Measurements from ENCODE around the gene NPC1L1. TPM values are rescaled to one million over a fixed set of nuclear protein-coding genes. Genes with fewer than 3 reads are reported as not detected.

The NPC1L1 gene
- total and polyA plus RNA-seq, 2 donors (not counting 1 experiment from before 2014, with no cell fraction given) = 0.07 TPM; not detected in 1

- H3K79me2 ChIP-seq (ENCODE audit: control insufficient read depth, insufficient read depth, low read length) = peaks cover 33% of the 10 kb centered on the region
- ATAC-seq (ENCODE audit: low read depth) (no peak), DNase-seq (no peak)
- peaks cover 28% of the 10 kb centered on the region for H4K20me1 ChIP-seq (ENCODE audit: control insufficient read depth, insufficient read depth, low read length, poor library complexity, severe bottlenecking)
- no peak overlapping the region for H3K4me3 ChIP-seq (ENCODE audit: control extremely low read depth in 1 of 5, extremely low read depth in 1 of 5, insufficient read depth in 1 of 5, low read depth in 2 of 5, low read length in 4 of 5)
- H3K4me2 ChIP-seq (replicated peaks; ENCODE audit: low read depth, low read length, poor library complexity, severe bottlenecking) = no peak overlapping the region
- H3K9me3 Mint-ChIP-seq (ENCODE audit: insufficient read depth) = no peaks in the 10 kb centered on the region
- TF ChIP-seq CTCF (IDR thresholded peaks at IDR 0.05) = no peak
- TF ChIP-seq EZH2 (IDR thresholded peaks at IDR 0.05; ENCODE audit: borderline replicate concordance, insufficient read depth, low read depth, low read length, poor library complexity, severe bottlenecking) = no peak
- no peak overlapping the region for H3K9ac ChIP-seq (ENCODE audit: low read length)
- no peak overlapping the region for H3K27ac ChIP-seq (ENCODE audit: low read length in 2 of 2)
- no peaks in the 10 kb centered on the region for H3K27me3 Mint-ChIP-seq
- peaks cover 18% of the 10 kb centered on the region for H3K4me1 Mint-ChIP-seq
- H3K27ac Mint-ChIP-seq = no peak overlapping the region
- peaks cover 12 to 17% of the 10 kb centered on the region in 2 donors for H3K4me1 ChIP-seq (ENCODE audit: control insufficient read depth in 2 of 2, insufficient read depth in 2 of 2, low read length in 2 of 2)
- H3K36me3 ChIP-seq (replicated peaks in 1 of 2; ENCODE audit: control extremely low read depth in 1 of 2, control insufficient read depth in 1 of 2, extremely low read depth in 1 of 2, insufficient read depth in 2 of 2, low read length in 1 of 2) = peaks cover 6 to 85% of the 10 kb centered on the region in 2 experiments
- no peak overlapping the region for H2AFZ ChIP-seq (ENCODE audit: insufficient read depth, low read depth, low read length, poor library complexity, severe bottlenecking)
- POLR2A ChIA-PET = no interaction called here
- no peaks in the 10 kb centered on the region for H3K27me3 ChIP-seq (replicated peaks in 1 of 4; ENCODE audit: control extremely low read depth in 1 of 4, control insufficient read depth in 3 of 4, insufficient read depth in 4 of 4, low read length in 3 of 4)
- peaks cover 0 to 1% (median 0%) of the 10 kb centered on the region in 3 donors for H3K9me3 ChIP-seq (ENCODE audit: control extremely low read depth in 1 of 3, control insufficient read depth in 2 of 3, insufficient read depth in 1 of 3, low read length in 2 of 3)
- intact Hi-C loops (cut with micrococcal nuclease) = no loop called here
- CTCF ChIA-PET = interaction anchor here (1.4 kb wide), 1 partner anchor 19 kb away, joined by 3 read pairs; no protein-coding TSS in a partner anchor
- H3K4me3 Mint-ChIP-seq = no peak overlapping the region
- WGBS (ENCODE audit: insufficient coverage) = 95% methylated on average over 14 of the region's 17 CpGs
These were observed 27.8 kb upstream of the NPC1L1 start for GRCh38 chr7:44568771-44569560.

- Mint-ChIP-seq H3K4me1 (peaks cover 8% of the 10 kb centered on the region), H3K4me3 (no peak overlapping the region), H3K27ac (no peak overlapping the region), H3K27me3 (no peaks in the 10 kb centered on the region), H3K9me3 (ENCODE audit: insufficient read depth) (no peaks in the 10 kb centered on the region)
- H3K4me1 ChIP-seq (ENCODE audit: control insufficient read depth in 2 of 2, insufficient read depth in 2 of 2, low read length in 2 of 2) = peaks cover 5 to 8% of the 10 kb centered on the region in 2 donors
- no peak for TF ChIP-seq EZH2 (IDR thresholded peaks at IDR 0.05; ENCODE audit: borderline replicate concordance, insufficient read depth, low read depth, low read length, poor library complexity, severe bottlenecking)
- TF ChIP-seq CTCF (IDR thresholded peaks at IDR 0.05) = no peak
- peaks cover 6 to 86% of the 10 kb centered on the region in 2 experiments for H3K36me3 ChIP-seq (replicated peaks in 1 of 2; ENCODE audit: control extremely low read depth in 1 of 2, control insufficient read depth in 1 of 2, extremely low read depth in 1 of 2, insufficient read depth in 2 of 2, low read length in 1 of 2)
- peaks cover 28% of the 10 kb centered on the region for H4K20me1 ChIP-seq (ENCODE audit: control insufficient read depth, insufficient read depth, low read length, poor library complexity, severe bottlenecking)
- H3K9me3 ChIP-seq (ENCODE audit: control extremely low read depth in 1 of 3, control insufficient read depth in 2 of 3, insufficient read depth in 1 of 3, low read length in 2 of 3) = no peaks in the 10 kb centered on the region
- H3K27ac ChIP-seq (ENCODE audit: low read length in 2 of 2) = no peak overlapping the region
- no peak overlapping the region for H3K4me3 ChIP-seq (ENCODE audit: control extremely low read depth in 1 of 5, extremely low read depth in 1 of 5, insufficient read depth in 1 of 5, low read depth in 2 of 5, low read length in 4 of 5)
- no peak overlapping the region for H3K9ac ChIP-seq (ENCODE audit: low read length)
- H3K4me2 ChIP-seq (replicated peaks; ENCODE audit: low read depth, low read length, poor library complexity, severe bottlenecking) = no peak overlapping the region
- POLR2A ChIA-PET = no interaction called here
- H2AFZ ChIP-seq (ENCODE audit: insufficient read depth, low read depth, low read length, poor library complexity, severe bottlenecking) = no peak overlapping the region
- no peak for DNase-seq
- intact Hi-C loops (cut with micrococcal nuclease) = no loop called here
- no peak for ATAC-seq (ENCODE audit: low read depth)
- CTCF ChIA-PET = interaction anchor here (1.4 to 4.6 kb wide), 2 partner anchors 18 to 326 kb away, joined by 3 to 42 read pairs; no protein-coding TSS in a partner anchor
- 98% methylated on average over 6 of the region's 6 CpGs for WGBS (ENCODE audit: insufficient coverage)
- peaks cover 22% of the 10 kb centered on the region for H3K79me2 ChIP-seq (ENCODE audit: control insufficient read depth, insufficient read depth, low read length)
- H3K27me3 ChIP-seq (replicated peaks in 1 of 4; ENCODE audit: control extremely low read depth in 1 of 4, control insufficient read depth in 3 of 4, insufficient read depth in 4 of 4, low read length in 3 of 4) = no peaks in the 10 kb centered on the region
These were observed 26.8 kb upstream of the NPC1L1 start for GRCh38 chr7:44567884-44568283.

Data from B cell (primary cell).